B cell (primary cell): ENCODE data around the gene SUPT5H. TPM values are rescaled to one million over a fixed set of nuclear protein-coding genes. Genes with fewer than 3 reads are reported as not detected.

ENCODE experiments used
- ATAC-seq: fragments of 200-7000 bp; cut with Tn5 transposase; one replicate; pipeline ENCODE4 v1.10.0; 2021; ENCODE audit warnings: low read depth, mild to moderate bottlenecking, moderate number of reproducible peaks, moderate library complexity
- CTCF ChIA-PET: fragments of 350-600 bp; sonication (Branson Sonifier 250); formaldehyde crosslinking; loops from one replicate; lab custom pipeline; 2021; ENCODE audit warnings: antibody characterized with exemption, inconsistent platforms; lab: Charles Lee
- POLR2A ChIA-PET: fragments of 350-600 bp; sonication (Branson Sonifier 250); formaldehyde crosslinking; loops from one replicate; lab custom pipeline; 2021; ENCODE audit warnings: antibody characterized with exemption; lab: Charles Lee
- DNase-seq: peaks from one replicate; pipeline ENCODE4 v3.0.0; 2013
- H2AFZ ChIP-seq: 2 replicates; pipeline ENCODE4 v1.6.1; 2012; ENCODE audit warnings: mild to moderate bottlenecking, low read depth, low read length; ENCODE audit not compliant: insufficient read depth, poor library complexity, severe bottlenecking
- H3K27ac ChIP-seq, 2 donors: 1 replicate in 1 of 2; 2 replicates in 1 of 2; pipeline ENCODE4 v1.5.1; 2012 to 2013; ENCODE audit warnings: low read length in 2 of 2, mild to moderate bottlenecking in 2 of 2, moderate library complexity in 1 of 2
- H3K27me3 ChIP-seq, 4 experiments: fragments of 200-600 bp in 1 of 4; sonication (generic) in 1 of 4; replicated peaks in 1 of 4; 1 replicate in 2 of 4; 2 replicates in 2 of 4; pipeline versions ENCODE4 v1.6.1 to v1.7.0; 2013 to 2016; ENCODE audit warnings: low read length in 3 of 4, mild to moderate bottlenecking in 2 of 4, mixed read lengths in 1 of 4, moderate library complexity in 1 of 4; ENCODE audit not compliant: insufficient read depth in 4 of 4, control insufficient read depth in 3 of 4; ENCODE audit errors: control extremely low read depth in 1 of 4
- H3K36me3 ChIP-seq, 2 experiments: replicated peaks in 1 of 2; 1 replicate in 1 of 2; 2 replicates in 1 of 2; pipeline versions ENCODE4 v1.6.1 to v1.7.1; 2013; ENCODE audit warnings: low read length in 1 of 2; ENCODE audit not compliant: insufficient read depth in 2 of 2, control insufficient read depth in 1 of 2; ENCODE audit errors: control extremely low read depth in 1 of 2, extremely low read depth in 1 of 2
- H3K4me1 ChIP-seq, 2 donors: fragments of 200-600 bp in 1 of 2; sonication (generic) in 1 of 2; 1 replicate in 1 of 2; 2 replicates in 1 of 2; pipeline versions ENCODE4 v1.5.1 to v1.6.1; 2013 to 2017; ENCODE audit warnings: low read length in 2 of 2; ENCODE audit not compliant: control insufficient read depth in 2 of 2, insufficient read depth in 2 of 2
- H3K4me2 ChIP-seq: replicated peaks from 2 replicates; pipeline ENCODE3; 2012; ENCODE audit warnings: mild to moderate bottlenecking, low read depth, low read length; ENCODE audit not compliant: poor library complexity, severe bottlenecking
- H3K4me3 ChIP-seq, 5 experiments: fragments of 200-600 bp in 1 of 5; sonication (generic) in 1 of 5; 1 replicate in 3 of 5; 2 replicates in 2 of 5; pipeline versions ENCODE4 v1.5.1 to v1.7.0; 2011 to 2016; ENCODE audit warnings: low read length in 4 of 5, mild to moderate bottlenecking in 4 of 5, low read depth in 2 of 5, control low read depth in 1 of 5, moderate library complexity in 1 of 5; ENCODE audit not compliant: insufficient read depth in 1 of 5; ENCODE audit errors: control extremely low read depth in 1 of 5, extremely low read depth in 1 of 5
- H3K79me2 ChIP-seq: fragments of 200-600 bp; sonication (generic); one replicate; pipeline ENCODE4 v1.6.0; 2016; ENCODE audit warnings: low read length; ENCODE audit not compliant: control insufficient read depth, insufficient read depth
- H3K9ac ChIP-seq: fragments of 200-600 bp; sonication (generic); 2 replicates; pipeline ENCODE4 v1.6.1; 2017; ENCODE audit warnings: mild to moderate bottlenecking, low read length, moderate library complexity
- H3K9me3 ChIP-seq, 3 donors: one replicate each; pipeline versions ENCODE4 v1.6.1 to v1.7.1; 2013; ENCODE audit warnings: low read length in 2 of 3; ENCODE audit not compliant: control insufficient read depth in 2 of 3, insufficient read depth in 1 of 3; ENCODE audit errors: control extremely low read depth in 1 of 3
- H4K20me1 ChIP-seq: 2 replicates; pipeline ENCODE4 v1.6.0; 2012; ENCODE audit warnings: mild to moderate bottlenecking, low read length; ENCODE audit not compliant: insufficient read depth, control insufficient read depth, poor library complexity, severe bottlenecking
- H3K27ac Mint-ChIP-seq: one replicate; pipeline ENCODE4 v1.8.0; 2021; ENCODE audit warnings: mixed read lengths
- H3K27me3 Mint-ChIP-seq: one replicate; pipeline ENCODE4 v1.8.0; 2021; ENCODE audit warnings: mixed read lengths
- H3K4me1 Mint-ChIP-seq: one replicate; pipeline ENCODE4 v1.8.0; 2021; ENCODE audit warnings: mixed read lengths
- H3K4me3 Mint-ChIP-seq: one replicate; pipeline ENCODE4 v1.8.0; 2021; ENCODE audit warnings: mixed read lengths
- H3K9me3 Mint-ChIP-seq: one replicate; pipeline ENCODE4 v1.8.0; 2022; ENCODE audit warnings: mixed read lengths; ENCODE audit not compliant: insufficient read depth
- CTCF ChIP-seq: fragments of 200-600 bp; IDR thresholded peaks from one replicate; pipeline ENCODE4 v1.8.0; 2022; ENCODE audit warnings: antibody characterized with exemption, mild to moderate bottlenecking
- EZH2 ChIP-seq: IDR thresholded peaks from 2 replicates; pipeline ENCODE4 v1.6.1; 2012; ENCODE audit warnings: borderline replicate concordance, low read depth, mild to moderate bottlenecking, moderate library complexity, low read length; ENCODE audit not compliant: insufficient read depth, poor library complexity, severe bottlenecking
- WGBS: methylation state at CpG from one replicate; pipeline ENCODE4 v1.1.5; 2013; ENCODE audit warnings: missing lambda C conversion rate; ENCODE audit not compliant: insufficient coverage; 5-methylcytosine and 5-hydroxymethylcytosine counted together
- intact Hi-C: fragments of 100-400 bp; cut with micrococcal nuclease; formaldehyde crosslinking; loops from one replicate; pipeline ENCODE4 v1.10.0; 2022
- polyA plus RNA-seq: library from polyadenylated mRNA; depleted of rRNA; stranded (reverse); fragments of >200 nt; gene quantifications from 2 replicates; pipeline ENCODE4 v1.2.3, GENCODE V29; 2012
- total RNA-seq, 2 donors: library from RNA; stranded (reverse); fragments of 120-200 nt in 1 of 2; gene quantifications; 1 replicate in 1 of 2; 2 replicates in 1 of 2; pipeline versions ENCODE4 v1.2.3 to v1.2.4, GENCODE V29; 2013 to 2022

The SUPT5H gene
- total and polyA plus RNA-seq, 2 donors (not counting 1 experiment from before 2014, with no cell fraction given) = 119 to 203 TPM

GRCh38 chr19:39518975-39519374, 73.6 kb downstream of the SUPT5H start:
- Histone ChIP-seq H3K9me3 (peaks cover 0 to 22% (median 0%) of the 10 kb centered on the region in 3 donors), H4K20me1 (no peaks in the 10 kb centered on the region), H3K36me3 (no peaks in the 10 kb centered on the region), H3K4me2 (no peak overlapping the region), H3K27me3 (peaks cover 0 to 33% (median 28%) of the 10 kb centered on the region in 4 experiments), H2AFZ (no peak overlapping the region), H3K4me1 (peaks cover 20 to 24% of the 10 kb centered on the region in 2 donors), H3K79me2 (no peaks in the 10 kb centered on the region), H3K9ac (no peak overlapping the region), H3K4me3 (no peak overlapping the region), H3K27ac (no peak overlapping the region)
- 90% methylated on average over 7 of the region's 9 CpGs for WGBS
- peaks cover 25% of the 10 kb centered on the region for H3K27me3 Mint-ChIP-seq
- H3K27ac Mint-ChIP-seq = no peak overlapping the region
- H3K4me1 Mint-ChIP-seq = peaks cover 16% of the 10 kb centered on the region
- no peaks in the 10 kb centered on the region for H3K9me3 Mint-ChIP-seq
- DNase-seq (no peak), ATAC-seq (no peak)
- ChIA-PET CTCF (interaction anchor here (1.8 kb wide), 1 partner anchor 12 kb away, joined by 4 read pairs; no protein-coding TSS in a partner anchor), POLR2A (no interaction called here)
- TF ChIP-seq CTCF = no peak
- no peak for TF ChIP-seq EZH2
- no peak overlapping the region for H3K4me3 Mint-ChIP-seq
- intact Hi-C loops = no loop called here

- WGBS = 100% methylated on average over 2 of the region's 8 CpGs
- no peak overlapping the region for H3K4me3 Mint-ChIP-seq
- POLR2A ChIA-PET = no interaction called here
- no peak for DNase-seq
- no peak overlapping the region for H3K4me3 ChIP-seq
- H3K9ac ChIP-seq = no peak overlapping the region
- ATAC-seq = no peak
- peaks cover 17% of the 10 kb centered on the region for H3K27me3 Mint-ChIP-seq
- H3K27ac Mint-ChIP-seq = no peak overlapping the region
- no peak overlapping the region for H3K4me2 ChIP-seq
- H3K4me1 Mint-ChIP-seq = peaks cover 6% of the 10 kb centered on the region
- H3K9me3 ChIP-seq = peaks cover 0 to 5% (median 0%) of the 10 kb centered on the region in 3 donors
- H3K27ac ChIP-seq = no peak overlapping the region
- H3K27me3 ChIP-seq = peaks cover 0 to 15% (median 11%) of the 10 kb centered on the region in 4 experiments
- no peaks in the 10 kb centered on the region for H3K79me2 ChIP-seq
- no peaks in the 10 kb centered on the region for H3K9me3 Mint-ChIP-seq
- no peaks in the 10 kb centered on the region for H4K20me1 ChIP-seq
- H3K36me3 ChIP-seq = peaks cover 0 to 3% of the 10 kb centered on the region in 2 experiments
- H3K4me1 ChIP-seq = peaks cover 6% of the 10 kb centered on the region in 2 donors
- intact Hi-C loops = no loop called here
- no peak overlapping the region for H2AFZ ChIP-seq
- CTCF ChIA-PET = no interaction called here
- TF ChIP-seq CTCF (no peak), EZH2 (no peak)
These were observed 75.4 kb downstream of the SUPT5H start for GRCh38 chr19:39520541-39521484.
